ENCODE results near the gene ZNF267.

GRCh38 chr16:31899505-31899904 is 25.9 kb downstream of the ZNF267 start:
- TF ChIP-seq CTCF (IDR thresholded peaks at IDR 0.05) (no peak), ZFX (IDR thresholded peaks at IDR 0.05; ENCODE audit: borderline replicate concordance) (no peak)
